Measurements from ENCODE around the gene PPP5C.

The PPP5C gene

DNA sequence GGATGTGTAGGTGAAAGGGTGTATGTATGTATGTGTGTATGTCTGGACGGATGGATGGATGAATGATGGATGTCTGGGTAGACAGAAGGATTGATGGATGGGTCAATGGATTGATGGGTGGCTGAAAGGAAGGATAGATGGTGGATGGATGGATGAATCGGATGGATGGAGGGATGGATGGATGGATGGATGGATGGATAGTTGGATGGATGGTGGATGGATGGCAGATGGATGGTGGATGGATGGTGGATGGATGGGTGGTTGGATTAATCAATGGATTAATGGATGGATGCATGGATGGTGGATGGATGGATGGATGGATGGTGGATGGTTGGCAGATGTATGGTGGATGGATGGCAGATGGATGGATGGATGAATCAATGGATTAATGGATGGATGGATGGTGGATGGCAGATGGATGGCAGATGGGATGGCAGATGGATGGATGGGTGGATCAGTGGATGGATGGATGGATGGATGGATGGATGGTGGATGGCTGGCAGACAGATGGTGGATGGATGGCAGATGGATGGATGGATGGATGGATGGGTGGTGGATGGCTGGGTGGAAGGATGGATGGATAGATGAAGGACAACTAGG, 16.5 kb upstream of the PPP5C start:
- no peak for DNase-seq

DNA sequence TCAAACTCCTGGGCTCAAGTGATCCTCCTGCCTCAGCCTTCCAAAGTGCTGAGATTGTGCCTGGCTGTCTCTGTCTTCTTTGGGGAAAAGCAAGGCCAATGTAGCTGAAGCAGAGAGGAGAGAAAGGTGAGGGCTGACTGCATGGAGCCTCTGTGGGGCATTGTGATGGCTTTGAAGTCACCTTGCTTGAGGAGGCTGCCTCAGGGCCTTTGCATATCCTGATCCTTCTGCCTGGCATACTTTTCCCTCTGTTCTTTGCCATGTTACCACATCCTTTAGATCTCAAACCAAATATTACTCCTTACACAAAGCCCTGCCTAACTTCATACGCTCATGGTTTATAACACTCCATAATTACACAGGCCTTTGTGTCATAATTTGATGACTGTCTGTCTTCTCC, 9.4 kb upstream of the PPP5C start:
- DNase-seq, result no peak

DNA sequence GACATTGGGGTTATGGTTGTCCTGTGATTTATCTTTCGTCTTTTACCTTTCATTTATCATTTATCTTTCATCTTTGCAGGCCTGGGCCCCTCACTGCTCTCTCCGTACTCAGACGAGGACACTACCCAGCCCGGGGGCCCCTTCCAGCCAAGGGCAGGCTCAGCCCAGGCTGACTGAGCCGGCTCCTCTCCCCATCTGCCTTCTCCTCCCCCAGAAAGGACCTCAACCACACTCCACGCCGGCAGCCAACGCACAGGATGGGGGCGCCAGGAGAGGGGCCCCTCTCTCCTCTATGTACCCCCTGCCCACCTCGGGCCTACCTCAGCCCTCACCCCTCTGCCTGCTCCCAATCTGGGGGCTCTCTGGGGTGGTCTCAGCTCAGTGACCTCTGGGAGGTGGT, 7.4 kb upstream of the PPP5C start:
- no peak for DNase-seq

DNA sequence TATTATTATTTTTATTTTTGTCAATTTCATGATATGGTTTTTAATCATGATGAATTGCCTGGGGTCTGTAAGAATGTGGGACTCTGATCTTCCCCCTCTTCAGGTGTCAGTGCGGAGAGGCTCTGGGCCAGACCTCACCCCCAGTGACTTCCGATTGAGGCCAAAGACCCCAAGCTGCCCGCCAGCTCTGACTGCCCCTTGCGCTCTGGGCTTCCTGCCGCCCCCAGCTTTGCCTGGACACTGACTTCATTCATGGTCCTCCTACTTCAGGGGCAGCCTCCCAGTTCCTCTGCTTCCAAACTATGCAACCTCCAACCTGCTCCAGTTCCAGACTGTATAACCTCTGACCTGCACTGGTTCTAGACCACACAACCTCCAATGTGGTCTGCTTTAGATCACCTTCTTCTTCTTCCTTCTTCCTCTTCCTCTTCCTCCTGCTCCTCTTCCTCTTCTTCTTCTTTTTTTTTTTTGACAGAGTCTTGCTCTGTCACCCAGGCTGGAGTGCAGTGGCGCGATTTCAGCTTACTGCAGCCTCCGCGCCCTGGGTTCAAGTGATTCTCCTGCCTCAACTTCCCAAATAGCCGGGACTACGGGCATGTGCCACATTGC, 6.7 kb upstream of the PPP5C start:
- DNase-seq, result no peak

DNA sequence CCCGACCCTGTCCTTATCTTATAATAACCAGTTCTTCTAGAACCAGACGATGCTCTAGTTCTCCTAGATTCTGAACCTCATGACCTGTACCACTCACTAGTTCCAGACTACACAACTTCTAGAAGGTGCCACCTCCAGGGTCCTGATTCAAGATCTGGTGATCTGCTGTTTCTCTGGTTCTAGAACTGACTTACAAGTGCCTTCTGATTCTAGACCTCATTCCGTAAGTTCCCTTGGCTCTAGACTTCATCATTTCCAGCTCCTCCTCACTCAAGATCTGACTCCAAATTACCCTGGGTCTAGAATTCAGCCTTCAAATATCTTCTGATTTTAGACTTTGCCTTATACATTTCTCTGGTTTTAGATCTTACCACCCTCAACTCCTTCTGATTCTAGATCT, 5.0 kb upstream of the PPP5C start:
- no peak for DNase-seq

DNA sequence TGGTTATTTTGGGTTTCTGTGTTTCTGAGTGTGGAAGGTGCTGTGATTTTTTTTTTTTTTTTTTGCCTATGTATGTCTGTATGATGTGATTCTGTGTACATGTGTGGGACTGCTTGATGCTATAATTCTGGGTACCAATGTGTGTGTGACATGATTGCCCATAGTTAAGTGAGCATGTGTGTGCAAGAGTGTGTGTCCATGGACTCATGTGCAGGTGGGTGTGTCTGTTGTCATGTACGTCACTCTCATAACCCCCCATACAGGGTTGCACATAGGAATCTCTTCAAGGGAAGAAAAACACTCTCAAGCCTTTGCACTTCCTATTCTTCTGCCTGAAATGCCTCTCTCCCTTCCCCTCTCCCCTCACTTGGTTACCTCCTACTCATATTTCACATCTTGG, 2.5 kb upstream of the PPP5C start:
- no peak for DNase-seq

DNA sequence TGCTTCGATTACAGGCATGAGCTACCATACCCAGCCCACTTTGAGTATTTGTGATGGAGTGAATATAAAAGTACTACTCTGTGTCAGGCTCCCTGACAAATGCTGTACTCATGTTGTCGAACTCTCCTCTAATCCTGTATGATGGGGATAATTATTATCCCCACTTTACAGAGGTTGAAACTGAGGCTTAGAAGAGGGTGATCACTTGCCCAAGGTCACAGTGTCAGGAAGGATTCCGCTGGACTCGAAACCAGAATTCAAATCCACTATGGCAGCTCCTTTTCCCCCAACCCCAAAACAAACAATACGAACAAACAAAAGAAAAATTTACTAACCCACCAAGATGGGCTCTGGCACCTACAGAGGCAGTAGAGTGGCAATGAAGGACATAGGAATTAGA, 1.7 kb upstream of the PPP5C start:
- no peak for DNase-seq

DNA sequence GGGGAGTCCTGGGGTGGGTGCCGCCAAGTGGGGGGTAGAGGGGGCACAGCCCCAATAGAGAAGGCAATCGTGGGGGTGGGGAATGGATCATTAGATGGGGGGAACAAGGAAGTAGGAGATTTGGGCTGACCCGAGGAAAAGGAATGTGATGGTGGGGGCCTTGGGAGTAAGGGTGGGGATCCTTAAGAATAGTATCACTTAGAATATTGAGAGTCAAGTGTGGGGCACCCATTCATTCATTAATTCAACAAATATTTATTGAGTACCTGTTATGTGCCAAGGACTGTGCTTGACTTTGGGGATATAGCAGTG, 641 bp downstream of the PPP5C start:
- no peak for DNase-seq

DNA sequence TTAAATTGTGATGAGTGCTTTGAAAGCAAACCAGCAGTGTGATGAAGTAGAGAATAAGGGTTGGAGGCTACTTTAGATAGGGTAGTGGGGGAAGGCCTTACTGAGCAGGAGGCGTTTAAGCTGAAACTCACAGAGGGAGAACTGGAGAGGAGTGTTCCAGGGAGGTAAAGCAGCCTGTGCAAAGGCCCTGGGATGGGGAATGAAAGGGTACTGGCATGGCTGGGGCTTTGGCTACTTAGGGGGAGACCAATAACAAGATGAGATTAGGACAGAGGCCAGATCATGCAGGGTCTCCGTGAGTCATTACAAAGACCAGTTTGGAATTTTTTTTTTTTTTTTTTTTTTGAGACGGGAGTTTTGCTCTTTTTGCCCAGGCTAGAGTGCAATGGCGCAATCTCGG, 1.1 kb downstream of the PPP5C start:
- no peak for DNase-seq

DNA sequence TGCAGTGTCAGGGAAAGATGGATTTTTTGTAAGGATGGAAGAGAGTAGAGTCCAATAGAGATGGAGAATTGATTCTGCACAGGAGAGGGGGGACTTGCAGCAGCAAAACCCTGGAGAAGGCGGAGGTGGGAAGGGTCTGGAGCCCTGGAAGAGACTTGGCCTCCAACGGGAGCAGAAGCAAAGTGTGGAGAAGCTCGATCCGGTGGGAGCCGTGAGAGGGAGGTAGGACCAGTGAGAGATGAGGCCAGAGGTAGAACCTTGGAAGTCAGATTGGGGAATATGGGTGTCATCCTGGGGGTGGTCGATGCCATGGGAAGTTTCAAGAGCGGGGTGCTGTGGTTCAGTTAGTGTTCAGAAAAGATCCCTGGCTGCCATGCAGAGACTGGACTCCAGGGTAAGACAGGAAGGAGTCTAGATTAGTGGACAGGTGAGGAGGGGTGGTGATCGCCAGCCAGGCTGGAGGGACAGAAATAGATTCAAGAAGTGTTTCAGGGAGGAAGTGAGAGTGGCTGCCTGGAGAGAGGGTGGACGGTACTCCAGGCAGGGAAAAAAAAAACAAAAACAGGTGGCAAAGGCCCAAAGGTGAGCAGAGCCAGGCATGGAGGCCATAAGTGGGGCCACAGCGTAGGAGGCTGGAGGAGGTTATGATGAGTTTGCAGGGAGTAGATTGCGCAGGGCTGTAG, 2.6 kb downstream of the PPP5C start:
- no peak for DNase-seq

DNA sequence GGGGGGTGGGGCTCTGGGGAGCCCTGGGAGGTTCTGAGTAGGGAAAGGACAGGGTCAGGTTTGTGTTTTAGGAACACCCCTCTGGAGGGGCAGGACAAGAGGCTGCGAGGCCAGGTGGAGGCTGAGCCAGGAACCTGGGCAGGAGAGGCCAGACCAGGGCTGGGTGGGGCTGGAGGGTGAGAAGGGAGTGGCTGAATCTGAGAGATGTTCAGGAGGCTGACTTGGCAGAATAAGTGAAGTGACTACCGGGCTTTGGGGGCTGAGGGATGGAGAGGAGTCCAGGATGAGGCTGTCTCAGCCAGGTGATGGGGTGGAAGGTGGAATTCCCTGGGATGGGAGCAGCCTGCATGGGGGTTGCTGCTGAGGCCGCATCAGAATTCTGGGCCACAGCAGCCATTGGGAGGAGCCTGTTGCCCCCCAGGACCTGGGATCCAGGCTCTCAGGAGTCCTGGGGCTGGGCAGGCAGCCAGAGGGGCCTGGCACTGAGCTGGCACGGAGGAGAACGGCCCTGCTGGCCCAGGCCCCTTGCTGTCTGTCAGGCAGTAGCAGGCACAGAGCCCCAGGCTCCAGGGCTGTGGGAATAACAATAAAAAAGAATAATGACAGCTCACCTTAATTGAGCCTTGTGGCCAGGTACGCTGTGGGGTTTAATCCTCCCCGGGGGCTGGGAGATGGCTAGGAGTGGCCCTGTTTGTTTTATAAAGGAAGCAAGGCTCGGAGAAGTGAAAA, 3.3 kb downstream of the PPP5C start:
- peak in 2 of 14 donors; percentile 13 to 37 for DNase-seq

DNA sequence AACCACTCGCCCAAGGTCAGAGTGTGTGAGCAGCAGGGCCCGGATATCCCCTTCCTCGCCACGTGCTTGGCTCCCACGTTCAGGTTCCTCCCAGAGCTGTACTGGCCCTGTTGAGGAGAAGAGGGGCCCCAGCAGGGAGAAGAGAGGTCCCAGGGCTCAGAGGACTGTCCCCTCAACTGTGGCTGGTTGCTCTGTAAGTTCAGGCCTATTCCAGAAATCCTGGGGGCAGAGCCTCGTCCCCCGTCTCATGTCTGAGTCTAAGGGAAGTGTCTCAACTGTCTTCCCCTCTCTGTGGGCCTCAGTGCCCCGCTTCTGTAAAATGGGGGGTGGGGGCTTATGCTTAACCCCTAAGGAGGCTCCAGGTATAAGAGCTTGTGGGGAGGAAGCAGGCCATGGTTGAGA, 3.9 kb downstream of the PPP5C start:
- peak in 1 of 14 donors; percentile 37 for DNase-seq

DNA sequence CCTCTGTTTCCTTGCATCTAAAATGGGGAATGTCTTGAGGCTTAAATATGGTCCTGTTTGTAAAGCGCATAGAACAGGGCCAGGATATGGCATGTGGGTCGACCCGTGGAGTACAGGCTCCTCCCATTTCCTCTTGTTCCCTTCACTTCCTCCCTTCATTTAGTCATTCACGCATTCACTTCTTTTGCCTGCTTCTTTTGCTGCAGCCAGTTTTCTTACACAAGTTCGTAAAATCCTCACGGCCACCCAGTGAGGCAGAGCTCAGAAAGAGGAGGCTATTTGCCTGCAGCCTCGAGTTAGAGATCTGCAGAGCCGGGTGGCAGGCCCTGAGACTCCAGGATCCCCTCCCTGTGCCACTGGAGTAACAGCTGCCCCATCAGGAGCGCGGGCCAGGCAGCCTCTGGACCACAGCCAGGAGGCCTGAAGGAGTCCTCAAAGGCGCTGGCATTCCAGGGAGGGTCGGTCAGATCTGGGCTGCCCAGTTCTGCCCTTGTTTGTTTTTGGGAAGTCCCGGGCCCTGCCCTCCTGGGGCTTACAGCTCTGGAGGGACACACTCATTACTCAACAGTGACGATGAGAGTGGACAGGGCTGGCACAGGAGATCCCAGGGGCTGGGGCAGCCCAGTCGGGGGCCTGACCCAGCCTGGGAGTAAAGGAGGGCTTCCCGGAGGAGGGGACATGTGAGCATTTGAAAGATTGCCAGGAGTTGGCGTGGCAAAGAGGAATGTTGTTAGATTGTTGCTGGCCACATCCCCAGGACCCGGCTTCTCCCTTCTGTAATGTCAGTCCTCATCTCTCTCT, 4.6 kb downstream of the PPP5C start:
- DNase-seq, result peak in 1 of 14 donors; percentile 25

DNA sequence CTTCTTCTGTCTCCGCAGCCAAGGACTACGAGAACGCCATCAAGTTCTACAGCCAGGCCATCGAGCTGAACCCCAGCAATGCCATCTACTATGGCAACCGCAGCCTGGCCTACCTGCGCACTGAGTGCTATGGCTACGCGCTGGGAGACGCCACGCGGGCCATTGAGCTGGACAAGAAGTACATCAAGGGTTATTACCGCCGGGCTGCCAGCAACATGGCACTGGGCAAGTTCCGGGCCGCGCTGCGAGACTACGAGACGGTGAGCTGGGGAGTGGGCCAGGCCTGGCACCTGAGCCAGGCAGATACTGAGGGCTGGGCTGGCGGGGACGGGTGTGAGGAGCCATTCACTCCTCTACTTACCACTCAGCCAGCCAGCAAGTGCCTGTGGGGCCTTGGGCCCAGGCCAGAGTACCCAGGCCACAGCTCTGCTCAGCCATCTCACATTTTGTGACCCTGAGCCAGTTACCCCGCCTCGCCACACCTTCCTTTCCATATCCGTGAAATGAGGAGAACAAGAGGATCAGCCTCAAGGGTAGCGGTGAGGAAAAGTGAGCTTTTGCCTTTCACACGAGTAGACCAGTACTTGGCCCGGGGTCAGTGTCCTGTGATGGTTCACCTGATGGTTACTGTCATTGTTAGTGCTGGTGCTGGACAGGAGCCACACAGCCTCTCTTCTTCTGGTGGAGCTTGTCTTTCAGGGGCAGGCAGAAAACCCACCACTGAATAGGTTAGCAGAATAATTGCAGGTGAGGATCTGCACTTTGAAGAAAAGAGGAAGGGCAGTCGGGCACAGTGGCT, 7.0 kb downstream of the PPP5C start:
- DNase-seq, result no peak

DNA sequence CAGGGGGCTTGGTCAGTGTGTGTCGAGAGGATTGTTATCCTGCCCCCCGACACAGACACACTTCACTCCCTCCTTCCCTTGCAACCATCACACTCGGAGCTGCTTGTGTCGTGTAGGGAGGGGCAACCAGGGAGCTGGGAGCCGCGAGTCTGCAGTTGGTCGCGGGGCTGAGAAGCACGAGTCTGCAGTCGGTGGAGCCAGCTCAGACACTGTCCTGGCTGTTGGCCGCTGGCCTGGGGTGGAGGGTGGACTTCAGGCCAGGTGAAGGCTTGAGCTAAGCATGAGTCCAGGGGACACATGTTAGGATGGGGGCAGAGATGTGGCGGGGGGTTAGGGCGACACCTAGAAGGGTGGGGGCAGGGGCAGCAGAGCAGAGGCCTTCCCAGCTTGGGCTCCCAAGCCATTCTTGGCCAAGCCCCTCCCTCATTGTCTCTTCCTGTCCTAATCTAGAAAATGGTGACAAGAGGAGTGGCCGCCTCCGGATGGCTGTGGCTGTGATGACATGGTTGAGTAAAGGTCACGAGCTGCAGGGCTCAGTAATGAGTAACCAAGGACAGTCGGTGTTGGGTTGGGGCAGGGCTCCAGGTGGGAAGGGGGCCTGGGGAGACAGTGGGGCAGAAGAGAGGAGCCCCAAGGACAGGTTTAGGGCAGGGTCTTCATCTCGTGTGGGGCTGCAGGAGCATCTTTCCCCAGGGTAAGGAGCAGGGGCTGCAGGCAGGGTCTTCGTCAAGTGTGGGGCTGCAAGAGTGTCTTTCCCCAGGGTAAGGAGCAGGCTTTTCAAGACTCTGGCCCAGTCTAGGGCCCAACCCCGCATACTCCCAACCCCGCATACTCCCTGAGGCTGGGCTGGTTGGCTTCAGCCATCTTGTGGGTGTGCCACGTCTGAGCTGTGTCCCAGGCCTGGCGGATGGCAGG, 8.6 kb downstream of the PPP5C start:
- no peak for DNase-seq

DNA sequence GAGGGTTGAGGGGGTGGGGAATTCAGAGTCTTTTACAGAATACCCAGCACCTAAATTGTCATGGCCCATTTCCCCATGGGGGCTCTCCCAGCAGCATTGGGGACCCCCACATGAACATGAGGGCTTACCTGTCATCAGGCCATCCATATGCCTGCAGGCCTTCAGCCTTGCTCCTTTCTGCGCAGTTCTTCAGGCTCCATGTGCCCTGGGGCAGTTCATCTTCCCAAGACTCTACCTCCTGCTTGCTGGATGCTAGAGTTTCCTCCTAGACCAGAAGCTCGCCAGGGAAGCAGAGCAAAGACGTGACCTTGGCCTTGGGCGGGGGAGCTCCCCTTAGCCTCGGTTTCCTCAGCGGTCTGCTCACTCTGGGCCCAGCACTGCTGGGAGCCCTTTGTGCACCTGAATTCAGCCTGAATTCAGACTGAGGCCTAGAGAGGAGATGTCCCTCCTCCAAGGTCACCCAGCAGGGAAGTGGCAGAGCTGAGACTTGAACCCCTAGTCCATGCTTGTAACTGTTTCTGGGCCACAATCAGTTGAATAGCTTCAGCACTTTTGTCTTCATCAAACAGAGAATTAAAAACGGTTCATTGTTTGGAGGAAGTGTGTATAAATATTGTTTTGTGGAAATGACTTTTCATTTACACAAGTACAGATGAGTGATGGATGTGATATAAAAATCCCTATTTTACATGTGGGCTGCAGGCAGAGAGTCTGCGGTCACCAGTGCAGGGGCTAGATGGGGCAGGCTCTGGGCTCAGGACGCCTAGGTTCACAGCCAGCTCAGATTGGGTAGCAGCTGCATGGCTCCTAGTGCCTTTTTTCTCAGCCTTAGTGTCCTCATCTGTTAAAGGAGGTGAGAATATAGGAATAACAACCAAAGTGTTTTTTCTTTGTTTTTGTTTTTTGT, 9.5 kb downstream of the PPP5C start:
- no peak for DNase-seq

DNA sequence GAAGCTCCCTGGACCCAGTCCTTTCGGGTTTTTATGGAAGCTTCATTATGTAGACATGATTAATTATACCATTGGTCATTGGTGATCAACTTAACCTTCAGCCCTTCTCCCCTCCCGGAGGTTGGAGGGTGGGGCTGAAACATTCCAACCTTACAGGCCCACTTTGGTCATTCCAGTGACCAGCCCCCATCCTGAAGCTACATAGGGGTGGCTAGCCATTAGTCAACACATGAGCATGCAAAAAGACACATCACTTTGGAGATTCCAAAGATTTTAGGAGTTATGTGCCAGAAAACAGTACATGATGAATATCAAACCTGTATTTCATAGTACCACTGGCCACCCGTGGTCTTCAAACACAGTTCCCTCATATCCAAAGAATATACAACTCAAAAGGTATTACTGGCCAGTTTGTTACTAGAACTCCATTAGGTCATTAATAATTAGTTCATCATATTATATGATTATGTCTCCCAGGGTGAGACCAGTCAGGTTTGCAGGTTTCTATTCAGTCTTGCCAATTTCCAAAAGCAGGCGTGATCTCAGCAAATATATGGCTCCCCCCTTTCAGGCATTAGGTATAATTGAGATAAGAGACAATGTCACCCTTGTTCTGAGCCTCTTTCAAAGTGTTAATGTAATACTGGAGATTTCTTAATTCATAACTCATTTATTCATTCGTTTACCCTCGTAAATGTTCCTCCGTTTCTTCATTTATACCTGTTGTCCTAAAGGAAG, 11.1 kb downstream of the PPP5C start:
- DNase-seq, result no peak

DNA sequence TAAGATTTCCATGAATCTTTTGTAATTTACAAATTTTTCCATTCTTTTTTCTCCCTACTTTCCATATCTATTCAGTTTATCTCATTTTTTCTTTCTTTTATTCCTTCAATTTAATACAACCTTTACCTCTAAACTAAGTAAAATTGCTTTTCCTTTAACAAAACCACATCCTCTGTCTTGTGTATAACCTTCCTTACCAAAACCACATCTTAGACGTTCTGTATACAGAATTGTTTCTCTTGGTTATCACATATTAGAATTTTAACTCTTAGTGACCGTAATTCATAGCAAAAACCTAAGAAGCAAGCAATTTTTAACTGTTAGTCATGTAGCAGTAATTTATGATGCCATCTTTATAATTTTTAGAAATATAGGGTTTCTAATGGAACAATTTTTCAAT, 15.0 kb downstream of the PPP5C start:
- no peak for DNase-seq

DNA sequence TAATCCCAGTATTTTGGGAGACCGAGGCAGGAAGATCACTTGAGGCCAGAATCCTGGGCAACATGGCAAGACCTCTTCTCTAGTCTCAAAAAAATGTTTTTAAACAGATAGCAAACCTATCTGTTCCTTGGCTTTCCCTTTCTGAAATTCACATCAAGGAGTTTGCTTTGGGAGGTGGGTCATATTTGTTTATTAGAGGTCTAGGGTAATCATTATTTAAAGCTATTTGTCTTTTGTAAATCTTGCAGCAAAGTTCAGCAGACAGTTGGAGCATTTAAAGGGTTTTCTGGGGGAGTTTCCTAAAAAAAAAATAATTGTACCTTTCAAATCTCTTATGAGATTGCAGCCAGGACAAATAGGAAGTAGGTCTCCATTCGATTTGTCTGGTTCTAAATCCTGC, 17.5 kb downstream of the PPP5C start:
- no peak for DNase-seq

Data from C1 segment of cervical spinal cord (tissue), 14 donors.